ENCODE results near the gene C4orf46. TPM values are rescaled to one million over a fixed set of nuclear protein-coding genes. Genes with fewer than 3 reads are reported as not detected.

The C4orf46 gene
- total and polyA plus RNA-seq, 5 experiments from 2014 or later = 2.9 to 4.3 (median 3.3) TPM

DNA sequence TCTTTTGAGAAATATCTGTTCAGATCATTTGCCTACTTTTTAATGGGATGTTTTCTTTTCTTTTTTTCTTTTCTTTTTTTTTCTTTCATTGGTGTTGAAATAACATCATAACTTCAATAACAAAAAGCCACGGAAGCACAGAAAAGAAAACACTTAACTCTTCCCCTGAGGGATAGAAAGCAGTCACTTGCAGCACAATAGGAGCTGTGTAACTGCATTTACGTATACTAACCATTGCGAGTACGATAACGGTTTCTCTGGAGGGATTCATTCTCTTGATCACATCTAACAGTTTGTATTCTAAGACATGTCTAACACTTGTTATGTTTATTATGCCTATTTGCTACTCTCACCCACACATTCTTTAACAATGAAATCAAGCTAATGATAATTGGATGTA lies 27.3 kb downstream of the C4orf46 start:
- POLR2A ChIA-PET = no interaction called here
- Mint-ChIP-seq H3K4me3 (no peak overlapping the region), H3K4me1 (no peaks in the 10 kb centered on the region)

DNA sequence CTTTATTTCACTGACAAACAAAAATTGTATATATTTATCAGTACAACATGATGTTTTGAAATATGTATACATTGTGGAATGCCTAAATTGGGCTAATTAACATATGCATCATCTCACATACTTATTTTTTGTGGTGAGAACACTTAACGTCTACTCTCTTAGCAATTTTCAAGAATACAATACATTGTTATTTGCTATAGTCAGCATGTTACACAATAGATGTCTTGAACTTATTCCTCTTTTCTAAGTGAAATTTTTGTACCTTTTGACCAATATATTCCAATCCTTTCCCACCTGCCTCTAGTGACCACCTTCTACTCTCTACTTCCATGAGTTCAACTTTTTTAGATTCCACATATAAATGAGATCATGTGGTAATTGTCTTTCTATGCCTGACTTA lies 35.1 kb downstream of the C4orf46 start:
- H3K4me3 Mint-ChIP-seq = no peak overlapping the region
- ATAC-seq (no peak), DNase-seq (no peak)
- peaks cover 9 to 18% (median 15%) of the 10 kb centered on the region in 5 donors for H3K27me3 Mint-ChIP-seq
- H3K4me1 Mint-ChIP-seq = no peaks in the 10 kb centered on the region
- no peak overlapping the region for H3K27ac Mint-ChIP-seq
- no peaks in the 10 kb centered on the region for H3K36me3 Mint-ChIP-seq
- H3K9me3 Mint-ChIP-seq = peaks cover 0 to 3% (median 0%) of the 10 kb centered on the region in 9 donors
- POLR2A ChIA-PET = no interaction called here

More for the DNA sequence above, 27.3 kb downstream of the C4orf46 start:
- Mint-ChIP-seq H3K9me3 (peaks cover 0 to 3% (median 0%) of the 10 kb centered on the region in 9 donors), H3K27me3 (peaks cover 10 to 22% (median 14%) of the 10 kb centered on the region in 5 donors), H3K27ac (no peak overlapping the region), H3K36me3 (peaks cover 0 to 4% (median 0%) of the 10 kb centered on the region in 3 donors)
- ATAC-seq (no peak), DNase-seq (no peak)

DNA sequence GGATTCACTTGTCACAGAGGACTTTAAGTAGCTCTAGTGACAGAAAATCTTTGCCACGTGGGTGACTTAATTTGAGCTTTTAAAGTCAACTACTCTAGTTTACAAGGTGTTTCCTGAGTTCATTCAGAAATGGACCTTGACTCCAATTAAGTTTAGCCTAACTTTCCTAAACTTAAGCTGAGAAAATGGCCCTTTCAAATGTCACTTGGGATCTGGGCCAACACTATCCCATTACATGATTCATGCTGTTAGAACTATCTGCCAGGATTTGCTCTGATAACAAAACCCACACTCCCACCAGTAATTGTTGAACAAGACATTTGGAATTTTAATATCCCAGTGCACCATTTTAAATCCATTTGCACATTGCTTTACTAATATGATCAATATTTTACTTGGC lies 40.8 kb downstream of the C4orf46 start:
- no peak for DNase-seq
- Mint-ChIP-seq H3K9me3 (no peaks in the 10 kb centered on the region), H3K27ac (no peak overlapping the region)

DNA sequence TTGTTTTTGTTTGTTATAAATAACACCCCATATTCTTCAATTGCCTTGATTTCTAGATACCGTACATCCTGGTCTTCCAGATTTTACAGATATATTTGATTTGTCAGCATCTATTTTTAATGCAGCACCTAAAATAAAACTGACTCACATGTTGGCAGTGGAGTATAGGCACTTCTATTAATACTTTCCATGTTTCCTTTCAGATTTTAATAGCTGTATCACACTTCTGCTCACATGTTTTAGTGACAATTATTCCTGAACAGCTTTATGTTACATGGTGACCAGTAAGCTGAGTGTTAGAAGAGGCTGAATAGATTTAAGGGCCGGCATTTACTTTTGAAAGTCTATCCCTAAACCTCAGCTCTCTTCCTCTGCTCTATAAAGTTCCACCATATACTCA lies 46.1 kb downstream of the C4orf46 start:
- H3K27me3 Mint-ChIP-seq = peaks cover 2 to 15% (median 8%) of the 10 kb centered on the region in 5 donors
- ATAC-seq (no peak), DNase-seq (no peak)
- POLR2A ChIA-PET = no interaction called here
- H3K36me3 Mint-ChIP-seq = no peaks in the 10 kb centered on the region
- no peak overlapping the region for H3K27ac Mint-ChIP-seq
- no peaks in the 10 kb centered on the region for H3K4me1 Mint-ChIP-seq
- H3K9me3 Mint-ChIP-seq = no peaks in the 10 kb centered on the region
- H3K4me3 Mint-ChIP-seq = no peak overlapping the region

More for the DNA sequence above, 40.8 kb downstream of the C4orf46 start:
- Mint-ChIP-seq H3K4me1 (no peaks in the 10 kb centered on the region), H3K4me3 (no peak overlapping the region), H3K36me3 (no peaks in the 10 kb centered on the region), H3K27me3 (peaks cover 0 to 13% (median 2%) of the 10 kb centered on the region in 5 donors)
- no peak for ATAC-seq
- POLR2A ChIA-PET = no interaction called here

DNA sequence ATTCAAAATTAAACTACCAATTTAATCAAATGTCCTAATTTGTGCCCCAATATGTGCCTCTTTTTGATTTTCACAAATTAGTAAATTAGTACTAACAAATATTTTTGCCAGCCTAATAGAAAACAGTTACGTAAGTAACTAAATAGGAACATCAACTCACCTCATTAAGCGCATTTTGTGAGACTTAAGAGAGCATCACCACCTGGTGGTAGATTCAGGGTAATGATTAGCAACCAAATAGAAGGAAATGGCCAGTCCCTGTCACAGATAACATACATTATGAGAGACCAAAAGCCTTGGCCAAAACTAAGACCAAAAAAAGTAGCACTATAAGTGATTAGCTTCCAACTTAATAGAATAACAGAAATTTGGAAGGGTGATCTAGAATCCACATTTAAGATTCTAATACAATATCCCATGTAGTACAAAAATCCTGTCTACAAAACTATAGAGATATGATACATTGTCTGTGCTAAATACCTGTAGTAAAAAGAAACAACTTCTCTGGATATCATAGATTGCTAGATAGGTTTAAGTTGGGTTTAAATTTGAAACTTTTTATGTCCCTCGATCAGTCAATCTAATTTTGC lies 46.7 kb downstream of the C4orf46 start:
- H3K4me1 Mint-ChIP-seq = no peaks in the 10 kb centered on the region

DNA sequence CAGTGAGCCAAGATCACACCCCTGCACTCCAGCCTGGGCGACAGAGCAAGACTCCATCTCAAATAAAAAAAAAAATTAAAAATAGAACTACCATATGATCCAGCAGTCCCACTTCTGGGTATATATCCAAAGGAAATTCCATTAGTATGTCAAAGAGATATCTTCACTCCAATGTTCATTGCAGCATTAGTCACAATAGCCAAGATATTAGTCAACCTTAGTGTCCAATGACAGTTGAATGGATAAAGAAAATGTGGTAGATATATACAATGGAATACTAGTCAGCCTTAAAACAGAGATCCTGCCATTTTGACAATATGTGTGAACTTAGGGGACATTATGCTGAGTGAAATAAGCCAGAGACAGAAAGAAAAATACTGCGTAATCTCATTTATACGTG lies 49.4 kb downstream of the C4orf46 start:
- DNase-seq (no peak), ATAC-seq (no peak)
- Mint-ChIP-seq H3K4me1 (no peaks in the 10 kb centered on the region), H3K9me3 (no peaks in the 10 kb centered on the region), H3K27ac (no peak overlapping the region), H3K27me3 (peaks cover 6 to 21% (median 7%) of the 10 kb centered on the region in 5 donors), H3K36me3 (no peaks in the 10 kb centered on the region), H3K4me3 (no peak overlapping the region)
- POLR2A ChIA-PET = no interaction called here

More for the DNA sequence above, 46.7 kb downstream of the C4orf46 start:
- H3K27me3 Mint-ChIP-seq = peaks cover 2 to 21% (median 7%) of the 10 kb centered on the region in 5 donors
- peak in 1 of 10 donors; percentile 2 for DNase-seq
- no peak overlapping the region for H3K27ac Mint-ChIP-seq
- H3K9me3 Mint-ChIP-seq = no peaks in the 10 kb centered on the region
- H3K36me3 Mint-ChIP-seq = no peaks in the 10 kb centered on the region
- POLR2A ChIA-PET = no interaction called here
- H3K4me3 Mint-ChIP-seq = no peak overlapping the region
- no peak for ATAC-seq

DNA sequence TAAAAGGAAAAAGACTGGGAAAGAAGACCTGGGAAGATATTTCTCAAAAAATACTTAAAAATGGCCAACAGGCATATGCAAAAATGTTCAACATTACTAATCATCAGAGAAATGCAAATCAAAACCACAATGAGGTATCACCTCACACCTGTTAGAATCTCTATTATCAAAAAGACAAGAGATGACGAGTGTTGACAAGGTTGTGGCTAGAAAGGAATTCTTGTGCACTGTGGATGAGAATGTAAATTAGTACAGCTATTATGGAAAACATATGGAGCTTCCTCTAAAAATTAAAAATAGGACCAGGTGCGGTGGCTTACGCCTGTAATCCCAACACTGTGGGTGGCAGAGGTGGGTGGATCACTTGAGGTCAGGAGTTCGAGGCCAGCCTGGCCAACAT lies 50.0 kb downstream of the C4orf46 start:
- peaks cover 6 to 21% (median 7%) of the 10 kb centered on the region in 5 donors for H3K27me3 Mint-ChIP-seq
- no peak overlapping the region for H3K4me3 Mint-ChIP-seq
- H3K4me1 Mint-ChIP-seq = no peaks in the 10 kb centered on the region
- no peaks in the 10 kb centered on the region for H3K36me3 Mint-ChIP-seq
- ATAC-seq (no peak), DNase-seq (no peak)
- H3K27ac Mint-ChIP-seq = no peak overlapping the region
- H3K9me3 Mint-ChIP-seq = no peaks in the 10 kb centered on the region
- POLR2A ChIA-PET = no interaction called here

DNA sequence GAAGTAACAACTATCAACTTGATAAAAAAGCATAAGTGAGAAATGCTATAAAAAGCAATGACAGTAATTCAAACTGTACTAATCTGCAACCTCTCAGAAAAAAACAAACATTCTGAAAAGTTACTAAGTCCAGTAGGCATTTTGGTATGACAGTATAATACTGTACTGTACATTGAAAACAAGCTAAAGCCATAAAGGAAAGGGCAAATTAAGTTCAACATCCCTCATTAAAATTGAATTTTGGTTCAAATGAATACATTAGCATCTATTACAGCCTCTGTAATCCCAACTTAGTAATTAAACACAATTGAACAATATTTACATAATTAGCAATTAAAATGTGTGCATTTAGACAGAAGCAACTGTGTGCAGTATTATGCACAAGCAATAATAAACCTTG lies 53.7 kb downstream of the C4orf46 start:
- POLR2A ChIA-PET = no interaction called here
- H3K4me3 Mint-ChIP-seq = no peak overlapping the region
- H3K4me1 Mint-ChIP-seq = no peaks in the 10 kb centered on the region
- H3K36me3 Mint-ChIP-seq = no peaks in the 10 kb centered on the region
- DNase-seq (no peak), ATAC-seq (no peak)
- no peak overlapping the region for H3K27ac Mint-ChIP-seq
- peaks cover 10 to 23% (median 16%) of the 10 kb centered on the region in 5 donors for H3K27me3 Mint-ChIP-seq
- H3K9me3 Mint-ChIP-seq = no peaks in the 10 kb centered on the region

Other genes starting within 250 kb of the C4orf46 start
- not detected for gene RXFP1, start 150.0 kb downstream of the C4orf46 start, total RNA-seq
- not detected for gene RXFP1, start 150.0 kb downstream of the C4orf46 start, polyA plus RNA-seq
- 10 to 100 TPM; 23.0 to 26.8 TPM for gene ETFDH, start 409 bp upstream of the C4orf46 start, total RNA-seq
- gene ETFDH, start 409 bp upstream of the C4orf46 start, polyA plus RNA-seq = 1 to 10 TPM; 5.7 to 8.5 (median 6.4) TPM
- 10 to 100 TPM; 24.9 to 29.0 TPM for gene PPID, start 51.5 kb upstream of the C4orf46 start, total RNA-seq
- 10 to 100 TPM; 46.5 to 54.2 (median 49.0) TPM for gene PPID, start 51.5 kb upstream of the C4orf46 start, polyA plus RNA-seq
- 10 to 100 TPM in 1 of 2 experiments, 1 to 10 TPM in 1; 9.3 to 10.1 TPM for gene FNIP2, start 97.1 kb upstream of the C4orf46 start, total RNA-seq
- 1 to 10 TPM; 2.5 to 6.7 (median 4.6) TPM for gene FNIP2, start 97.1 kb upstream of the C4orf46 start, polyA plus RNA-seq

Data from naive thymus-derived CD8-positive, alpha-beta T cell (primary cell).